Caco-2 (cell line): ENCODE data around the gene DOCK2. TPM values are rescaled to one million over a fixed set of nuclear protein-coding genes. Genes with fewer than 3 reads are reported as not detected.

Source experiments
- BruUV-seq: library from RNA; stranded (reverse); fragments of 400-500 nt; replicated peaks from 2 replicates; lab custom pipeline; 2021; lab: Mats Ljungman, UMichigan
- CTCF ChIA-PET: fragments of 300-600 bp; sonication (Branson Sonifier 250); formaldehyde crosslinking; loops from one replicate; lab custom pipeline; 2022; ENCODE audit warnings: antibody characterized with exemption; lab: Charles Lee
- POLR2A ChIA-PET: fragments of 300-600 bp; sonication (Branson Sonifier 250); formaldehyde crosslinking; loops from one replicate; lab custom pipeline; 2022; ENCODE audit warnings: antibody characterized with exemption; lab: Charles Lee
- DNase-seq, 2 experiments: peaks; one replicate each; pipeline versions ENCODE4 v3.0.0 to v3.0.0-alpha.2; 2020 to 2022
- H3K27me3 ChIP-seq: replicated peaks from 2 replicates; pipeline ENCODE4 v1.6.0; 2011; ENCODE audit warnings: low read length; ENCODE audit not compliant: control insufficient read depth, insufficient read depth
- H3K36me3 ChIP-seq: 2 replicates; pipeline ENCODE4 v1.5.1; 2011; ENCODE audit warnings: low read length; ENCODE audit not compliant: control insufficient read depth, insufficient read depth
- H3K4me1 ChIP-seq: fragments of 250-450 bp; sonication (Bioruptor Pico); 2 replicates; pipeline ENCODE4 v1.5.1; 2020; ENCODE audit warnings: mild to moderate bottlenecking
- H3K4me3 ChIP-seq: 2 replicates; pipeline ENCODE4 v1.5.1; 2011; ENCODE audit warnings: low read depth, mild to moderate bottlenecking, control low read depth, low read length
- H3K9me3 ChIP-seq: fragments of 250-450 bp; sonication (Bioruptor Pico); 2 replicates; pipeline ENCODE4 v1.5.1; 2020; ENCODE audit warnings: mild to moderate bottlenecking, moderate library complexity
- H3K27ac Mint-ChIP-seq: one replicate; pipeline ENCODE4 v1.8.0; 2022; ENCODE audit warnings: mixed read lengths; ENCODE audit not compliant: unreplicated experiment
- H3K27me3 Mint-ChIP-seq: one replicate; pipeline ENCODE4 v1.8.0; 2022; ENCODE audit warnings: mixed read lengths; ENCODE audit not compliant: insufficient read depth, unreplicated experiment
- H3K36me3 Mint-ChIP-seq: one replicate; pipeline ENCODE4 v1.8.0; 2022; ENCODE audit warnings: mild to moderate bottlenecking, mixed read lengths; ENCODE audit not compliant: insufficient read depth, unreplicated experiment
- H3K4me1 Mint-ChIP-seq: one replicate; pipeline ENCODE4 v1.8.0; 2022; ENCODE audit warnings: low read depth, mixed read lengths; ENCODE audit not compliant: unreplicated experiment
- H3K4me3 Mint-ChIP-seq: one replicate; pipeline ENCODE4 v1.8.0; 2022; ENCODE audit warnings: mild to moderate bottlenecking, moderate library complexity, mixed read lengths; ENCODE audit not compliant: unreplicated experiment
- H3K9me3 Mint-ChIP-seq: one replicate; pipeline ENCODE4 v1.8.0; 2022; ENCODE audit warnings: mixed read lengths; ENCODE audit not compliant: unreplicated experiment
- CTCF ChIP-seq, 2 experiments: fragments of 200-600 bp in 1 of 2; IDR thresholded peaks; 1 replicate in 1 of 2; 2 replicates in 1 of 2; pipeline versions ENCODE4 v1.5.1 to v1.8.0; 2011 to 2022; ENCODE audit warnings: antibody characterized with exemption in 1 of 2, control low read depth in 1 of 2, inconsistent platforms in 1 of 2, low read depth in 1 of 2, low read length in 1 of 2, mild to moderate bottlenecking in 1 of 2, moderate library complexity in 1 of 2; ENCODE audit not compliant: insufficient read depth in 1 of 2, severe bottlenecking in 1 of 2, unreplicated experiment in 1 of 2
- intact Hi-C: fragments of 100-400 bp; cut with micrococcal nuclease; formaldehyde crosslinking; loops from one replicate; pipeline ENCODE4 v1.10.0; 2022; ENCODE audit not compliant: unreplicated experiment
- total RNA-seq: library from RNA; stranded (reverse); gene quantifications from 2 replicates; pipeline ENCODE4 v1.2.3, GENCODE V29; 2022

DOCK2 gene
- total RNA-seq, 1 experiment from 2014 or later: 0.09 TPM

GRCh38 chr5:169856571-169856970 lies 219.5 kb downstream of the DOCK2 start:
- CTCF ChIA-PET: no interaction called here
- no peak for TF ChIP-seq CTCF (IDR thresholded peaks at IDR 0.05; ENCODE audit: insufficient read depth in 1 of 2, low read depth in 1 of 2, low read length in 1 of 2, severe bottlenecking in 1 of 2, unreplicated experiment in 1 of 2)
- POLR2A ChIA-PET: no interaction called here
- Mint-ChIP-seq H3K4me3 (no peak overlapping the region), H3K36me3 (no peaks in the 10 kb centered on the region), H3K9me3 (peaks cover 14% of the 10 kb centered on the region), H3K4me1 (no peaks in the 10 kb centered on the region), H3K27me3 (peaks cover 5% of the 10 kb centered on the region), H3K27ac (no peak overlapping the region)
- Histone ChIP-seq H3K4me3 (no peak overlapping the region), H3K9me3 (no peaks in the 10 kb centered on the region), H3K36me3 (no peaks in the 10 kb centered on the region), H3K4me1 (no peaks in the 10 kb centered on the region), H3K27me3 (no peaks in the 10 kb centered on the region)
- intact Hi-C loops: no loop called here
- no TSS peak for BruUV-seq
- DNase-seq: no peak

GRCh38 chr5:169860585-169860984 lies 223.5 kb downstream of the DOCK2 start:
- Histone ChIP-seq H3K36me3 (no peaks in the 10 kb centered on the region), H3K27me3 (no peaks in the 10 kb centered on the region), H3K4me1 (no peaks in the 10 kb centered on the region), H3K4me3 (no peak overlapping the region), H3K9me3 (no peaks in the 10 kb centered on the region)
- intact Hi-C loops: no loop called here
- TF ChIP-seq CTCF (IDR thresholded peaks at IDR 0.05; ENCODE audit: insufficient read depth in 1 of 2, low read depth in 1 of 2, low read length in 1 of 2, severe bottlenecking in 1 of 2, unreplicated experiment in 1 of 2): no peak
- H3K4me3 Mint-ChIP-seq: no peak overlapping the region
- ChIA-PET CTCF (no interaction called here), POLR2A (no interaction called here)
- no peaks in the 10 kb centered on the region for H3K36me3 Mint-ChIP-seq
- no peak overlapping the region for H3K27ac Mint-ChIP-seq
- no TSS peak for BruUV-seq
- no peaks in the 10 kb centered on the region for H3K4me1 Mint-ChIP-seq
- no peak for DNase-seq
- H3K27me3 Mint-ChIP-seq: peaks cover 5% of the 10 kb centered on the region
- no peaks in the 10 kb centered on the region for H3K9me3 Mint-ChIP-seq

GRCh38 chr5:169861433-169861832 lies 224.4 kb downstream of the DOCK2 start:
- no peaks in the 10 kb centered on the region for H3K36me3 ChIP-seq
- CTCF ChIA-PET: no interaction called here
- H3K27ac Mint-ChIP-seq: no peak overlapping the region
- intact Hi-C loops: no loop called here
- no peaks in the 10 kb centered on the region for H3K9me3 ChIP-seq
- H3K9me3 Mint-ChIP-seq: no peaks in the 10 kb centered on the region
- H3K36me3 Mint-ChIP-seq: no peaks in the 10 kb centered on the region
- no peaks in the 10 kb centered on the region for H3K27me3 ChIP-seq
- H3K4me3 ChIP-seq: no peak overlapping the region
- BruUV-seq: no TSS peak
- H3K4me1 ChIP-seq: no peaks in the 10 kb centered on the region
- POLR2A ChIA-PET: no interaction called here
- H3K4me1 Mint-ChIP-seq: no peaks in the 10 kb centered on the region
- DNase-seq: no peak
- peaks cover 5% of the 10 kb centered on the region for H3K27me3 Mint-ChIP-seq
- H3K4me3 Mint-ChIP-seq: no peak overlapping the region
- TF ChIP-seq CTCF (IDR thresholded peaks at IDR 0.05; ENCODE audit: insufficient read depth in 1 of 2, low read depth in 1 of 2, low read length in 1 of 2, severe bottlenecking in 1 of 2, unreplicated experiment in 1 of 2): no peak
